NCI-H1048 (cell line): ENCODE measurements around the gene CTBP1.

Experiments
- DNase-seq: peaks from one replicate; lab custom pipeline; 2025; lab: John Stamatoyannopoulos, UW

The CTBP1 gene

GRCh38 chr4:1249731-1250526 is 999 bp upstream of the CTBP1 start:
- DNase-seq = no peak

- peak; percentile 51 for DNase-seq
Measured at GRCh38 chr4:1249148-1249730, 309 bp upstream of the CTBP1 start.

- no peak for DNase-seq
Measured at GRCh38 chr4:1247864-1248244, 1.1 kb downstream of the CTBP1 start.

GRCh38 chr4:1246901-1247863 is 1.7 kb downstream of the CTBP1 start:
- no peak for DNase-seq

- DNase-seq = no peak
Measured at GRCh38 chr4:1246111-1246881, 2.6 kb downstream of the CTBP1 start.

GRCh38 chr4:1245481-1246051 is 3.4 kb downstream of the CTBP1 start:
- no peak for DNase-seq

- DNase-seq = no peak
Measured at GRCh38 chr4:1244978-1245471, 3.9 kb downstream of the CTBP1 start.

GRCh38 chr4:1244081-1244977 is 4.6 kb downstream of the CTBP1 start:
- no peak for DNase-seq

- DNase-seq = no peak
Measured at GRCh38 chr4:1243451-1244080, 5.4 kb downstream of the CTBP1 start.

- no peak for DNase-seq
Measured at GRCh38 chr4:1242506-1243450, 6.2 kb downstream of the CTBP1 start.

- no peak for DNase-seq
Measured at GRCh38 chr4:1241936-1242505, 6.9 kb downstream of the CTBP1 start.

GRCh38 chr4:1241466-1241935 is 7.4 kb downstream of the CTBP1 start:
- no peak for DNase-seq

GRCh38 chr4:1240721-1241465 is 8.0 kb downstream of the CTBP1 start:
- DNase-seq = no peak

- no peak for DNase-seq
Measured at GRCh38 chr4:1239950-1240307, 9.0 kb downstream of the CTBP1 start.

- DNase-seq = no peak
Measured at GRCh38 chr4:1239141-1239949, 9.6 kb downstream of the CTBP1 start.

- no peak for DNase-seq
Measured at GRCh38 chr4:1238676-1239000, 10.3 kb downstream of the CTBP1 start.
